IMR-90 (cell line): ENCODE data around the gene FAM83C. TPM values are rescaled to one million over a fixed set of nuclear protein-coding genes. Genes with fewer than 3 reads are reported as not detected.

ENCODE experiments used
- ATAC-seq: fragments of 200-7000 bp; cut with Tn5 transposase; 2 replicates; pipeline ENCODE4 v1.9.1; 2020; ENCODE audit warnings: low read depth, mild to moderate bottlenecking, moderate library complexity
- BruUV-seq: library from RNA; stranded (reverse); fragments of 400-500 nt; replicated peaks from 2 replicates; lab custom pipeline; 2021; lab: Mats Ljungman, UMichigan
- CTCF ChIA-PET: fragments of 300-600 bp; formaldehyde crosslinking; extraction: SDS; loops from one replicate; lab custom pipeline; 2021; ENCODE audit warnings: antibody characterized with exemption; lab: Yijun Ruan, JAX
- POLR2A ChIA-PET: fragments of 300-600 bp; sonication (Branson Sonifier 250); formaldehyde crosslinking; loops from one replicate; lab custom pipeline; 2022; ENCODE audit warnings: antibody characterized with exemption; ENCODE audit not compliant: unreplicated experiment; lab: Charles Lee
- DNase-seq: peaks from one replicate; pipeline ENCODE4 v3.0.0; 2013
- H2AFZ ChIP-seq: replicated peaks from 2 replicates; pipeline ENCODE3; 2013; ENCODE audit warnings: low read length, mild to moderate bottlenecking; ENCODE audit not compliant: poor library complexity
- H2AK5ac ChIP-seq: 2 replicates; pipeline ENCODE4 v1.6.1; 2013; ENCODE audit warnings: low read depth, low read length, inconsistent platforms
- H2AK9ac ChIP-seq: replicated peaks from 2 replicates; pipeline ENCODE3; 2013; ENCODE audit warnings: mild to moderate bottlenecking, low read depth, low read length, moderate library complexity; ENCODE audit not compliant: poor library complexity
- H2BK120ac ChIP-seq: 2 replicates; pipeline ENCODE4 v1.6.1; 2013; ENCODE audit warnings: low read depth, low read length, inconsistent platforms
- H2BK15ac ChIP-seq: 3 replicates; pipeline ENCODE4 v1.6.1; 2013; ENCODE audit warnings: low read depth, low read length, inconsistent platforms
- H2BK20ac ChIP-seq: 2 replicates; pipeline ENCODE4 v1.6.1; 2013; ENCODE audit warnings: low read depth, mild to moderate bottlenecking, inconsistent platforms, low read length, moderate library complexity
- H2BK5ac ChIP-seq: 2 replicates; pipeline ENCODE4 v1.6.1; 2013; ENCODE audit warnings: mild to moderate bottlenecking, low read depth, low read length, inconsistent platforms; ENCODE audit not compliant: poor library complexity, severe bottlenecking
- H3K14ac ChIP-seq: replicated peaks from 2 replicates; pipeline ENCODE4 v1.6.1; 2013; ENCODE audit warnings: low read depth, low read length, inconsistent platforms
- H3K18ac ChIP-seq: 2 replicates; pipeline ENCODE4 v1.6.1; 2013; ENCODE audit warnings: low read depth, low read length, control low read depth
- H3K23ac ChIP-seq: 2 replicates; pipeline ENCODE4 v1.6.1; 2013; ENCODE audit warnings: low read depth, low read length, inconsistent platforms
- H3K27ac ChIP-seq: 2 replicates; pipeline ENCODE4 v1.5.1; 2013; ENCODE audit warnings: mild to moderate bottlenecking, control low read depth, low read length; ENCODE audit not compliant: insufficient read depth
- H3K27me3 ChIP-seq: 2 replicates; pipeline ENCODE4 v1.6.1; 2013; ENCODE audit warnings: low read length; ENCODE audit not compliant: control insufficient read depth, insufficient read depth
- H3K36me3 ChIP-seq: 2 replicates; pipeline ENCODE4 v1.6.1; 2013; ENCODE audit warnings: low read length, mixed read lengths; ENCODE audit not compliant: control insufficient read depth, insufficient read depth
- H3K4ac ChIP-seq: 2 replicates; pipeline ENCODE4 v1.6.1; 2013; ENCODE audit warnings: low read depth, low read length, inconsistent platforms
- H3K4me1 ChIP-seq: 2 replicates; pipeline ENCODE4 v1.6.1; 2013; ENCODE audit warnings: low read length, mixed read lengths; ENCODE audit not compliant: control insufficient read depth, insufficient read depth
- H3K4me2 ChIP-seq: 2 replicates; pipeline ENCODE4 v1.6.1; 2013; ENCODE audit warnings: low read depth, mild to moderate bottlenecking, control low read depth, low read length, moderate library complexity
- H3K4me3 ChIP-seq: 2 replicates; pipeline ENCODE4 v1.5.1; 2013; ENCODE audit warnings: low read depth, mild to moderate bottlenecking, control low read depth, low read length, moderate library complexity; ENCODE audit not compliant: insufficient read depth
- H3K56ac ChIP-seq: 2 replicates; pipeline ENCODE4 v1.6.1; 2013; ENCODE audit warnings: low read length, inconsistent platforms; ENCODE audit not compliant: insufficient read depth; ENCODE audit errors: extremely low read depth
- H3K79me1 ChIP-seq, 2 experiments: 2 replicates each; pipeline ENCODE4 v1.6.1; 2013; ENCODE audit warnings: low read length in 2 of 2, inconsistent platforms in 1 of 2, low read depth in 1 of 2
- H3K9ac ChIP-seq: 2 replicates; pipeline ENCODE4 v1.6.1; 2013; ENCODE audit warnings: low read depth, low read length, control low read depth
- H3K9me1 ChIP-seq: 2 replicates; pipeline ENCODE4 v1.6.1; 2013; ENCODE audit warnings: low read length, inconsistent platforms; ENCODE audit not compliant: insufficient read depth
- H3K9me3 ChIP-seq: 2 replicates; pipeline ENCODE4 v1.6.1; 2013; ENCODE audit warnings: low read length; ENCODE audit not compliant: control insufficient read depth, insufficient read depth
- H4K20me1 ChIP-seq: 2 replicates; pipeline ENCODE4 v1.6.1; 2013; ENCODE audit warnings: low read length, inconsistent platforms; ENCODE audit not compliant: insufficient read depth
- H4K5ac ChIP-seq: 2 replicates; pipeline ENCODE4 v1.6.1; 2013; ENCODE audit warnings: mild to moderate bottlenecking, low read depth, low read length, control low read depth
- H4K8ac ChIP-seq, 2 experiments: 2 replicates each; pipeline ENCODE4 v1.6.1; 2013; ENCODE audit warnings: low read depth in 2 of 2, low read length in 2 of 2, control low read depth in 1 of 2, inconsistent platforms in 1 of 2
- H4K91ac ChIP-seq: 2 replicates; pipeline ENCODE4 v1.6.1; 2013; ENCODE audit warnings: low read depth, low read length, inconsistent platforms; ENCODE audit not compliant: insufficient read depth
- BHLHE40 ChIP-seq: fragments of 150-350 bp; IDR thresholded peaks from 2 replicates; pipeline ENCODE4 v1.6.1; 2016; ENCODE audit warnings: mild to moderate bottlenecking, low read depth, low read length
- CEBPB ChIP-seq: IDR thresholded peaks from 2 replicates; pipeline ENCODE4 v1.6.1; 2012; ENCODE audit warnings: low read depth, low read length, improper control_type of control experiment
- CHD1 ChIP-seq: IDR thresholded peaks from 2 replicates; pipeline ENCODE4 v1.6.1; 2012; ENCODE audit warnings: low read depth, low read length, improper control_type of control experiment
- CTCF ChIP-seq: conservative IDR thresholded peaks from 2 replicates; pipeline ENCODE4 v1.5.1; 2012; ENCODE audit warnings: mild to moderate bottlenecking, low read depth, low read length, improper control_type of control experiment
- ELK1 ChIP-seq: fragments of 150-350 bp; IDR thresholded peaks from 2 replicates; pipeline ENCODE4 v1.6.1; 2016; ENCODE audit warnings: low read depth, mild to moderate bottlenecking, low read length, moderate library complexity, borderline replicate concordance
- FOS ChIP-seq: fragments of 150-350 bp; IDR thresholded peaks from 2 replicates; pipeline ENCODE4 v1.6.1; 2016; ENCODE audit warnings: low read depth, low read length
- MAFK ChIP-seq: IDR thresholded peaks from 2 replicates; pipeline ENCODE4 v1.6.1; 2012; ENCODE audit warnings: low read depth, low read length, improper control_type of control experiment
- MAZ ChIP-seq: IDR thresholded peaks from 2 replicates; pipeline ENCODE4 v1.6.1; 2012; ENCODE audit warnings: low read depth, mild to moderate bottlenecking, low read length, improper control_type of control experiment, moderate library complexity, borderline replicate concordance
- MXI1 ChIP-seq: IDR thresholded peaks from 2 replicates; pipeline ENCODE4 v1.6.1; 2012; ENCODE audit warnings: low read depth, mild to moderate bottlenecking, low read length, moderate library complexity, borderline replicate concordance
- NFE2L2 ChIP-seq: fragments of 150-350 bp; IDR thresholded peaks from 2 replicates; pipeline ENCODE4 v1.6.1; 2016; ENCODE audit warnings: low read depth, mild to moderate bottlenecking, low read length
- POLR2A ChIP-seq: IDR thresholded peaks from 2 replicates; pipeline ENCODE4 v1.6.1; 2012; ENCODE audit warnings: mild to moderate bottlenecking, low read depth, low read length
- RAD21 ChIP-seq: IDR thresholded peaks from 2 replicates; pipeline ENCODE4 v1.6.1; 2012; ENCODE audit warnings: low read length, improper control_type of control experiment
- RCOR1 ChIP-seq: IDR thresholded peaks from 2 replicates; pipeline ENCODE4 v1.6.1; 2012; ENCODE audit warnings: mild to moderate bottlenecking, low read length, improper control_type of control experiment; ENCODE audit not compliant: insufficient replicate concordance
- RFX5 ChIP-seq: IDR thresholded peaks from 2 replicates; pipeline ENCODE4 v1.8.0; 2012; ENCODE audit warnings: low read depth, mild to moderate bottlenecking, low read length, moderate library complexity
- SMC3 ChIP-seq: fragments of 150-350 bp; IDR thresholded peaks from 2 replicates; pipeline ENCODE4 v1.6.1; 2016; ENCODE audit warnings: low read depth, mild to moderate bottlenecking, antibody characterized with exemption, low read length, moderate library complexity
- USF2 ChIP-seq: fragments of 150-350 bp; IDR thresholded peaks from 2 replicates; pipeline ENCODE4 v1.6.1; 2017; ENCODE audit warnings: mild to moderate bottlenecking, antibody characterized with exemption, low read length, low read depth
- WGBS, 2 experiments: methylation state at CpG; one replicate each; pipeline versions ENCODE4 v1.1.5 to v1.1.7; 2013; ENCODE audit warnings: missing lambda C conversion rate in 2 of 2; ENCODE audit not compliant: insufficient read length in 1 of 2; ENCODE audit errors: extremely low coverage in 2 of 2; 5-methylcytosine and 5-hydroxymethylcytosine counted together
- dilution Hi-C: fragments of 300-500 bp; cut with HindIII; formaldehyde crosslinking; loops from one replicate; pipeline ENCODE4 v1.14.3; 2018; ENCODE audit warnings: low sequenced_read_pairs; ENCODE audit not compliant: unreplicated experiment
- in situ Hi-C: fragments of 300-500 bp; cut with MboI; formaldehyde crosslinking; loops from 3 replicates; pipeline ENCODE4 v1.14.3; 2019; ENCODE audit warnings: low sequenced_read_pairs, inconsistent platforms, mixed read lengths
- intact Hi-C: fragments of 100-400 bp; cut with micrococcal nuclease; formaldehyde crosslinking; loops from 2 replicates; pipeline ENCODE4 v1.10.0; 2022
- polyA plus RNA-seq, 3 experiments: library from polyadenylated mRNA; depleted of rRNA; stranded (reverse); fragments of >200 nt; gene quantifications; 2 replicates each; pipeline ENCODE4 v1.2.3, GENCODE V29; 2012; ENCODE audit warnings: low replicate concordance in 1 of 3
- total RNA-seq: library from RNA; depleted of rRNA; stranded (reverse); fragments of >200 nt; gene quantifications from 2 replicates; pipeline ENCODE4 v1.2.3, GENCODE V29; 2012

FAM83C gene
- total and polyA plus RNA-seq, 2 of the 4 experiments (the other 2 are of a cell fraction), result 0.02 TPM; not detected in 1

- in situ Hi-C loops, result no loop called here
- ATAC-seq, result no peak
- no peak overlapping the region for H3K27ac ChIP-seq
- no TSS peak for BruUV-seq
- H2BK20ac ChIP-seq, result no peak overlapping the region
- dilution Hi-C loops, result no loop called here
- peaks cover 2% of the 10 kb centered on the region; the same call in 1 of the 2 replicates for H3K27me3 ChIP-seq
- no peak overlapping the region for H3K18ac ChIP-seq
- H3K9ac ChIP-seq, result no peak overlapping the region
- no peaks in the 10 kb centered on the region for H3K36me3 ChIP-seq
- H3K4ac ChIP-seq, result no peak overlapping the region
- H4K91ac ChIP-seq, result no peak overlapping the region
- no peak overlapping the region for H2BK120ac ChIP-seq
- TF ChIP-seq CEBPB, result no peak
- TF ChIP-seq BHLHE40, result no peak
- TF ChIP-seq ELK1, result no peak
- no peak for TF ChIP-seq CHD1
- no peak for TF ChIP-seq FOS
- TF ChIP-seq RAD21, result no peak
- TF ChIP-seq SMC3, result no peak
- no peak for TF ChIP-seq RFX5
- no peak for TF ChIP-seq POLR2A
- no peak for TF ChIP-seq CTCF
- TF ChIP-seq RCOR1, result no peak
- no peak for TF ChIP-seq NFE2L2
- TF ChIP-seq MAFK, result no peak
- TF ChIP-seq MXI1, result no peak
- TF ChIP-seq USF2, result no peak
- no peak for TF ChIP-seq MAZ
- H3K56ac ChIP-seq, result no peak overlapping the region
- intact Hi-C loops, result no loop called here
- no CpG with 5 or more reads among the region's 2 CpGs for WGBS, 2 experiments
- H3K9me3 ChIP-seq, result no peaks in the 10 kb centered on the region
- DNase-seq, result no peak
- H2AFZ ChIP-seq, result no peak overlapping the region
- no peak overlapping the region for H2BK5ac ChIP-seq
- H4K5ac ChIP-seq, result no peak overlapping the region
- H2AK5ac ChIP-seq, result no peak overlapping the region
- no peaks in the 10 kb centered on the region for H4K20me1 ChIP-seq
- H3K4me1 ChIP-seq, result peaks cover 2% of the 10 kb centered on the region; the same call in 1 of the 2 replicates
- H3K79me1 ChIP-seq, result no peaks in the 10 kb centered on the region
- no peak overlapping the region for H2AK9ac ChIP-seq
- H3K14ac ChIP-seq, result no peak overlapping the region
- H2BK15ac ChIP-seq, result no peak overlapping the region
- ChIA-PET CTCF (no interaction called here), POLR2A (no interaction called here)
- H3K4me3 ChIP-seq, result no peak overlapping the region
- no peak overlapping the region for H3K4me2 ChIP-seq
- no peak overlapping the region for H4K8ac ChIP-seq
- H3K23ac ChIP-seq, result no peak overlapping the region
- H3K9me1 ChIP-seq, result peaks cover 5% of the 10 kb centered on the region; the same call in 1 of the 2 replicates
These were observed 48.2 kb downstream of the FAM83C start for GRCh38 chr20:35243986-35244385.
